GM12873 (cell line): ENCODE data around the gene NECTIN4.

Experiments
- TF ChIP-seq, protein P1 (sequence below): IDR thresholded peaks from 2 replicates; pipeline ENCODE4 v1.5.1; 2012; ENCODE audit warnings: low read depth, mild to moderate bottlenecking, moderate library complexity, low read length, control low read depth; ENCODE audit not compliant: insufficient read depth; ENCODE audit errors: missing control alignments

Gene NECTIN4

GRCh38 chr1:161099090-161099802 is 9.9 kb upstream of the NECTIN4 start:
- TF ChIP-seq, protein P1, sequence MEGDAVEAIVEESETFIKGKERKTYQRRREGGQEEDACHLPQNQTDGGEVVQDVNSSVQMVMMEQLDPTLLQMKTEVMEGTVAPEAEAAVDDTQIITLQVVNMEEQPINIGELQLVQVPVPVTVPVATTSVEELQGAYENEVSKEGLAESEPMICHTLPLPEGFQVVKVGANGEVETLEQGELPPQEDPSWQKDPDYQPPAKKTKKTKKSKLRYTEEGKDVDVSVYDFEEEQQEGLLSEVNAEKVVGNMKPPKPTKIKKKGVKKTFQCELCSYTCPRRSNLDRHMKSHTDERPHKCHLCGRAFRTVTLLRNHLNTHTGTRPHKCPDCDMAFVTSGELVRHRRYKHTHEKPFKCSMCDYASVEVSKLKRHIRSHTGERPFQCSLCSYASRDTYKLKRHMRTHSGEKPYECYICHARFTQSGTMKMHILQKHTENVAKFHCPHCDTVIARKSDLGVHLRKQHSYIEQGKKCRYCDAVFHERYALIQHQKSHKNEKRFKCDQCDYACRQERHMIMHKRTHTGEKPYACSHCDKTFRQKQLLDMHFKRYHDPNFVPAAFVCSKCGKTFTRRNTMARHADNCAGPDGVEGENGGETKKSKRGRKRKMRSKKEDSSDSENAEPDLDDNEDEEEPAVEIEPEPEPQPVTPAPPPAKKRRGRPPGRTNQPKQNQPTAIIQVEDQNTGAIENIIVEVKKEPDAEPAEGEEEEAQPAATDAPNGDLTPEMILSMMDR = no peak

DNA sequence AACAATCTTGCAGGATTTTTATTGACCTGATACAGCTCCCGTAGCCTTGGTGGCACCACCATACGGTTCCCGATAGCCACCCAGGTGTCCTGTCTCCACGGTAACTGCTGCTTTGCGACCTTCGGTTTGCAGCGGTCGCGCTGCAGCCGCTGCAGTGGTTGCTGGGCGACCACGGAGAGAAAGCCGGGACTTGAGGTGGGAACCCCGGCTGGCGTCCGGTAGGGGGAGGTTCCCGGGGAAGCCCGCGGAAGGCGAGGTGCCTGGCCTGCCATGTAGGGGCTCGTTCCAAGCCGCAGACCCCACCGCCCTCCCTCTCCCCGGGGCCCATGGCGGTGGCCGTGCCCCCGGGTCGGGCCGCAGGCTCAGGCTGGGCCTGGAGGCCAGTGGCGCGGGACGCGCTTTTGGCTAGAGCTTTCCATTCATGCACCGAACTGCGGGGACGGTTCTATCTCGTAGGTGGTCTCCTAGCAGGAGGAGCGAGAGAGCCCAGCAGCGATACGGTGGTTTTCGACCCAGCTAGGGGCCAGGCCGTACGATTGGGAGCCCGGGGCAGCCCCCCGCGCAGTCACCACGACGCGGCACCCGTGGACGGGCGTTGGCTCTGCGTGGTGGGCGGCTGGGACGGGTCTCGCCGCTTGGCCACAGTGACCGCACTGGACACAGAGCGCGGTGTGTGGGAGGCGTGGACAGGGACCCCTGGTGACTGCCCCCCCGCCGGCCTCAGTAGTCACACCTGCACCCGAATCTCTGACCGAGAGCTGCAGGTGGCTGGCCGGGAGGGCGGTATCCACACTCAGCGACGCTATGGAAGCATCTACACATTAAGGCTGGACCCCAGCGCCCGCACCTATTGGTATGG is 9.1 kb upstream of the NECTIN4 start, which contains the start of gene KLHDC9:
Gene KLHDC9 (plus strand): TSS at position 152 of the 859 bp plus-strand sequence. CDS start 175 bp downstream, at position 327.
- TF ChIP-seq, protein P1 = peak; percentile 20

GRCh38 chr1:161096530-161096929 is 7.2 kb upstream of the NECTIN4 start:
- TF ChIP-seq, protein P1 = no peak

- TF ChIP-seq, protein P1 = no peak
Measured at GRCh38 chr1:161096015-161096414, 6.7 kb upstream of the NECTIN4 start.

- TF ChIP-seq, protein P1 = no peak
Measured at GRCh38 chr1:161095230-161095629, 5.9 kb upstream of the NECTIN4 start.

DNA sequence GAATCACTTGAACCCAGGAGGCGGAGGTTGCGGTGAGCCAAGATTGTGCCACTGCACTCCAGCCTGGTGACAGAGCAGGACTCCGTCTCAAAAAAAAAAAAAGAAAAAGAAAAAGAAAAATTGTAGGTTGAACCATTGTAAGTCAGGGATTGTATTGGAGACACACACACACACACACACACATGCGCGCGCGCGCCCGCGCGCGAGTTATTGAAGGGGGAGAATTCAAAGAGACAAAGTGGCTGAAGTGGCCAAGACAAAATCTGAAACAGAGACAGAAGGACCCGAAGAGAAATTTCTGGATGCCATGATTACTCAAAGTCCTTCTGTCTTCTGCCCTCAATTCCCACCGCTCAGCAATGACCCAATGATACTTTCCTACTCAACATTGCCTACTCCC is 5.1 kb upstream of the NECTIN4 start:
- TF ChIP-seq, protein P1 = no peak

DNA sequence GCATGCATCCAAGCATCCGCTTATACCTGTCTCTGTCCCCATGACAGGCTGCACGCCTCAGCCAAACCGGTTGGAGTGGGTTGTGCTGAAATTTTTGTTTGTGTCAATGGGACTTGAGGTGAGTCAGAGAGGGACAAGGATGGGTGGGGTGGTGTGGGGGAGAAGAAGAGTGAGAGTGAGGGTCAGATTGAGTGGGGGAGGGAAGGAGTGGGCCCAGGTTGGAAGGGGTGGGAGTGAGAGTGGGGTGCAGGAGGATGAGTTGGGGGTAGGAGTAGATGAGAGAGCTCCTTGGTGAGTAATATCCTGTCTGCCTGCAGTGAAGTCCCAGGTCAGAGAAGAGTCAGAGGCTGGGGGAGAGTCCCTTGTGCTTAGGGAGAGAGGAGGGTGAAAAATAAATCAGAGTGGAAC is 3.3 kb upstream of the NECTIN4 start:
- TF ChIP-seq, protein P1 = no peak
